B cell (primary cell): ENCODE results near the gene PIN1.

ENCODE experiments used
- CTCF ChIP-seq: fragments of 200-600 bp; IDR thresholded peaks from one replicate; pipeline ENCODE4 v1.8.0; 2022; ENCODE audit warnings: antibody characterized with exemption, mild to moderate bottlenecking
- EZH2 ChIP-seq: IDR thresholded peaks from 2 replicates; pipeline ENCODE4 v1.6.1; 2012; ENCODE audit warnings: borderline replicate concordance, low read depth, mild to moderate bottlenecking, moderate library complexity, low read length; ENCODE audit not compliant: insufficient read depth, poor library complexity, severe bottlenecking

- TF ChIP-seq CTCF (no peak), EZH2 (no peak)
Measured at GRCh38 chr19:9823816-9824215, 11.3 kb upstream of the PIN1 start.
